WERI-Rb-1 (cell line): Measurements from ENCODE around the gene UBE2D3.

Experiments used
- DNase-seq: peaks from one replicate; pipeline ENCODE4 v3.0.0-alpha.2; 2020
- H3K27ac ChIP-seq: fragments of 250-450 bp; sonication (Bioruptor Pico); 2 replicates; pipeline ENCODE4 v1.5.1; 2020; ENCODE audit warnings: mild to moderate bottlenecking, moderate library complexity
- H3K27me3 ChIP-seq: fragments of 250-450 bp; sonication (Bioruptor Pico); 2 replicates; pipeline ENCODE4 v1.5.1; 2021; ENCODE audit warnings: mild to moderate bottlenecking, low read depth, moderate library complexity; ENCODE audit not compliant: insufficient read depth, severe bottlenecking
- H3K36me3 ChIP-seq: fragments of 250-450 bp; sonication (Bioruptor Pico); 2 replicates; pipeline ENCODE4 v1.5.1; 2020; ENCODE audit warnings: mild to moderate bottlenecking, moderate library complexity
- H3K4me3 ChIP-seq: 2 replicates; pipeline ENCODE4 v1.5.1; 2011; ENCODE audit warnings: low read depth, mild to moderate bottlenecking, control low read depth, low read length
- H3K9me3 ChIP-seq: fragments of 250-450 bp; sonication (Bioruptor Pico); 2 replicates; pipeline ENCODE4 v1.5.1; 2021; ENCODE audit warnings: mild to moderate bottlenecking, moderate library complexity; ENCODE audit not compliant: severe bottlenecking
- CTCF ChIP-seq: IDR thresholded peaks from 2 replicates; pipeline ENCODE4 v1.5.1; 2011; ENCODE audit warnings: low read depth, mild to moderate bottlenecking, control low read depth, inconsistent platforms, low read length

UBE2D3 gene

GRCh38 chr4:102826890-102827673, at the start of gene UBE2D3:
UBE2D3 (minus strand) TSS chr4:102827551; CDS start chr4:102826508, 1,043 bp downstream.
- TF ChIP-seq CTCF = peak; percentile 26; the same call in 1 of the 2 replicates
- H3K9me3 ChIP-seq = no peaks in the 10 kb centered on the region
- peak within 1 kb of the TSS; percentile 77 for H3K4me3 ChIP-seq
- H3K27ac ChIP-seq = peak within 1 kb of the TSS; percentile 100
- peaks cover 55% of the 10 kb centered on the region for H3K36me3 ChIP-seq
- DNase-seq = peak; percentile 98
- no peaks in the 10 kb centered on the region for H3K27me3 ChIP-seq

DNA sequence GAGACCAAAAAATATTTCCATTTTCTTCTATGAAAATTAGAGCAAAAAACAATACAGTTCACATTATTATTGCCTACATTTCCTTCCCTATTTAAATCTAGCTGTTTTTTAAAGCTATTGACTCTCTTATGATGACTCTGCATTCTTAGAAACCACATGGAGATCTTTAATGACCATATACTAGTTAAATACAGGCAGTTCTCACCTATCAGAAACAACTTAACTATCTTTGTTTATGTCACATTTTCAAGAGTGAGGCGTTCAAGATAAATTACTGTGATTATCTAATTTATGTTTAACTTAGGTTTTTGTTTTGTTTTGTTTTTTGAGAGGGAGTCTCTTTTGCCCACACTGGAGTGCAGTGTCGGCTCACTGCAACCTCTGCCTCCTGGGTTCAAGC, 44.4 kb upstream of the UBE2D3 start:
- no peak overlapping the region for H3K27ac ChIP-seq
- TF ChIP-seq CTCF = no peak
- DNase-seq = no peak
- H3K9me3 ChIP-seq = peaks cover 4% of the 10 kb centered on the region
- H3K27me3 ChIP-seq = no peaks in the 10 kb centered on the region
- peaks cover 44% of the 10 kb centered on the region for H3K36me3 ChIP-seq
- no peak overlapping the region for H3K4me3 ChIP-seq

DNA sequence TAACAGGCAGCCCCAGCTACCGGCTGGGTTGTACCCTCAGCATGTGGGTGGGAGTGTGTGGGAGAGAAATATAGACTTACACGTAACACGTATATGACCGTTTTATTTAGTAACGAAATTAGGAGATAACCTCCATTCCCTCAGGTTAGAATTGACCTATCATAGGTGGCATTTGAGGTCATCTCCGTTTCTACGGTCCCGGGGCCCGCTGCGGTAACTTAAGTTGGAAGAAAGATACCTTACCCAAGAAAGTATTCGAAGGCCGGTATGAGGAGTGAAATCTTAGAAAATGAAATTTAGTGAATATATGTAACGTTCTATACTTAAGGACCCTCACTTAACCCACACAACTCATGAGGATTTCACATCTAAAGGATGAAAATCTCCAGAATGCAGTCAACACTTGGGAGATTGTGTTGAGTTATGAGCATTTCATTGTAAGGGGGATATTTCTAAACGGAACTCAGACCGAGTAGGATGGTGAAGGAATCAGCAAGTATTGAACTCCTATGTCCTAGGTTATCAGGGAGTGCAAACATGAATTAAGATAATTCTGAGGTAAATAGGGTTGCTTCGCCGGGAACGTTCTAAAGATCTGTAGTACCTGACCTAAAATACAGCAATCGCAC, 42.3 kb upstream of the UBE2D3 start:
- Histone ChIP-seq H3K27me3 (no peaks in the 10 kb centered on the region), H3K9me3 (no peaks in the 10 kb centered on the region), H3K4me3 (peak overlapping the region; percentile 83), H3K36me3 (peaks cover 23% of the 10 kb centered on the region), H3K27ac (peak overlapping the region; percentile 93)
- TF ChIP-seq CTCF = no peak
- no peak for DNase-seq

DNA sequence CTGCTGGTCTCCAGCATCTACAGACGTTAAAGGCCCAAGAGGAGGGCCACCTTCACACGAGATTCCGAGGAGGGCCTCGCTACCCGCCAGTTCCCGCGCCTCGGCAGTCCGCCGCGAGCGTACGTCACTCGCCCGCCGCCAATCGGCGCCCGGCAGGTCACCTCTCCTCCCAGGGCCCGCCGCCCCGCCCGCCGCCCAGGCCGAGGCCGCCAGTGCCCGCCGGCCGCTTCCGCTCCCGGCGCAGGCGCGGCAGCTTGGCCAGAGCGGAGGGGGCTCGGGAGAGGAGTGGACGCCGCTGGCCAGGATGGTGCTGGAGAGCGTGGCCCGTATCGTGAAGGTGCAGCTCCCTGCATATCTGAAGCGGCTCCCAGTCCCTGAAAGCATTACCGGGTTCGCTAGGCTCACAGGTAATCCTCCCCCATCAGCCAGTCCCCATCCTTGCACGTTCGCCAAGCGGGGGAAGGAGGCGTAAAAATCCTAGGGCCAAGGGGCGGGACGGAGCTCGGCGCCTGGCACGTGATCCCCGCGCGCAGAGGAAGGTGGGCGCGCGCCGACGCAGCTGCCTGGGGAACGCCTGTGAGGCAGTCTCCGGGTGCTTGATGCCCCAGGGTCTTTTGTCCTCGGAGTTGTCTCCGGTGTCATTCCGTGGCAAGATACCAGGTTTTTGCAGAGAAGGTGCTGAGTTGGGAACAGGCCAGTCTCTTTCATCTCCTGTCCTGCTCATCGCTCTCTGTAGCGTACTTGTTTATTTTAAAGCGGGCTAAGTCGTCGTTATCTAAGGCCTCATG, 41.6 kb upstream of the UBE2D3 start, which contains the start of gene CISD2:
TSS of gene CISD2 (plus strand) at position 212 of the 788 bp plus-strand sequence. CDS start at position 305, 93 bp downstream.
- DNase-seq = peak; percentile 96
- H3K27me3 ChIP-seq = no peaks in the 10 kb centered on the region
- peak within 1 kb of the TSS; percentile 83 for H3K4me3 ChIP-seq
- H3K9me3 ChIP-seq = no peaks in the 10 kb centered on the region
- H3K36me3 ChIP-seq = peaks cover 16% of the 10 kb centered on the region
- peak within 1 kb of the TSS; percentile 93 for H3K27ac ChIP-seq
- no peak for TF ChIP-seq CTCF

DNA sequence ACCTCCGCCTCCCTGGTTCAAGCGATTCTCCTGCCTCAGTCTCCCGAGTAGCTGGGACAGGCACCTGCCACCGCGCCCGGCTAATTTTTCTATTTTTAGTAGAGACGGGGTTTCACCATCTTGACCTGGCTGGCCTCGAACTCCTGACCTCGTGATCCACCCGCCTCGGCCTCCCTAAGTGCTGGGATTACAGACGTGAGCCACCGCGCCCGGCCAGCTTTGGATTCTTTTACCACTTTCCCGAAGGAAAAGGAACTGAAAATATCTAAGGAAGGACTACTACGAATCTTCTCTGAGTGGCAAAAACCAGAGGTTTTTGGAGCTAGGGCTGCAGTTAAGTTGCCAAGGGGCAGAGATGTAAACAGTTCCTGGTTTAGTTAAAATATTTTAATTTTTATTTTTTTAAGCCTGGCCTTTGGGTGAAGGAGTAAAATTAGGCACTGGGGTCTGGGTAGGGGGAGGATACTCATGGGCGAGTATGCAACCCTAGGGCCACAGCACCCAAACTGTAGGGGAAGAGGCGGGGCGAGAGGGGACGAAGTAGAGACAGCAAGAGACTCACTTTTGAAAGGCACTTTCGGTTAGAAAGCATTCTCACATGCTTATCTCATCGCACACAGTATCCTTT, 40.9 kb upstream of the UBE2D3 start:
- Histone ChIP-seq H3K9me3 (no peaks in the 10 kb centered on the region), H3K4me3 (peak overlapping the region; percentile 83), H3K27ac (peak overlapping the region; percentile 93), H3K27me3 (no peaks in the 10 kb centered on the region), H3K36me3 (peaks cover 15% of the 10 kb centered on the region)
- DNase-seq = peak; percentile 18
- no peak for TF ChIP-seq CTCF
